Endothelial cell of umbilical vein (primary cell): Measurements from ENCODE around the gene SAMMSON. TPM values are rescaled to one million over a fixed set of nuclear protein-coding genes. Genes with fewer than 3 reads are reported as not detected.

Experiments used
- BruUV-seq: library from RNA; stranded (reverse); fragments of 400-500 nt; replicated peaks from 2 replicates; lab custom pipeline; 2021; lab: Mats Ljungman, UMichigan
- CTCF ChIA-PET: fragments of 300-600, 350-600 bp; sonication (Branson Sonifier 250); formaldehyde crosslinking; loops from one replicate; lab custom pipeline; 2021; ENCODE audit warnings: antibody characterized with exemption, inconsistent platforms; lab: Charles Lee
- POLR2A ChIA-PET: fragments of 300-600, 350-600 bp; sonication (Branson Sonifier 250); formaldehyde crosslinking; loops from one replicate; lab custom pipeline; 2021; ENCODE audit warnings: antibody characterized with exemption, inconsistent platforms; lab: Charles Lee
- DNase-seq: peaks from one replicate; pipeline ENCODE4 v3.0.0-alpha.2; 2011; ENCODE audit warnings: low read depth, low spot score
- FAIRE-seq: peaks from 2 replicates; lab custom pipeline; 2011; peaks lifted over from hg19 to GRCh38; lab: Jason Lieb, UNC
- H2AFZ ChIP-seq: 2 replicates; pipeline ENCODE4 v1.6.0; 2012; ENCODE audit warnings: low read depth, low read length, control low read depth, inconsistent platforms
- H3K27ac ChIP-seq: 2 replicates; pipeline ENCODE4 v1.5.1; 2011; ENCODE audit warnings: low read depth, mild to moderate bottlenecking, control low read depth, low read length, moderate library complexity; ENCODE audit not compliant: insufficient read depth
- H3K27me3 ChIP-seq, 2 experiments: 2 replicates each; pipeline versions ENCODE4 v1.6.0 to v1.6.1; 2011; ENCODE audit warnings: low read length in 2 of 2, mixed read lengths in 1 of 2; ENCODE audit not compliant: control insufficient read depth in 2 of 2, insufficient read depth in 2 of 2
- H3K36me3 ChIP-seq, 2 experiments: 2 replicates in 1 of 2; 3 replicates in 1 of 2; pipeline ENCODE4 v1.5.1; 2011; ENCODE audit warnings: low read length in 2 of 2, mild to moderate bottlenecking in 1 of 2, moderate library complexity in 1 of 2; ENCODE audit not compliant: control insufficient read depth in 2 of 2, insufficient read depth in 2 of 2; ENCODE audit errors: extremely low read depth in 1 of 2
- H3K4me1 ChIP-seq: 3 replicates; pipeline ENCODE4 v1.5.1; 2011; ENCODE audit warnings: mild to moderate bottlenecking, low read length; ENCODE audit not compliant: control insufficient read depth, insufficient read depth; ENCODE audit errors: extremely low read depth
- H3K4me2 ChIP-seq: 2 replicates; pipeline ENCODE4 v1.6.1; 2011; ENCODE audit warnings: low read length, control low read depth, mixed read lengths; ENCODE audit not compliant: insufficient read depth
- H3K4me3 ChIP-seq, 3 experiments: fragments of 200-600 bp in 1 of 3; sonication (generic), shearing (Covaris generic) in 1 of 3; replicated peaks in 1 of 3; 2 replicates each; pipeline ENCODE4 v1.5.1; 2011 to 2016; ENCODE audit warnings: control low read depth in 3 of 3, low read length in 3 of 3, mild to moderate bottlenecking in 2 of 3, inconsistent platforms in 1 of 3, low read depth in 1 of 3, moderate library complexity in 1 of 3; ENCODE audit not compliant: insufficient read depth in 1 of 3
- H3K79me2 ChIP-seq: 2 replicates; pipeline ENCODE4 v1.6.0; 2012; ENCODE audit warnings: low read length, inconsistent platforms; ENCODE audit not compliant: control insufficient read depth, insufficient read depth
- H3K9ac ChIP-seq: replicated peaks from 2 replicates; pipeline ENCODE3; 2011; ENCODE audit warnings: low read length, control low read depth; ENCODE audit not compliant: insufficient read depth; ENCODE audit errors: extremely low read depth
- H3K9me1 ChIP-seq: replicated peaks from 3 replicates; pipeline ENCODE4 v1.6.0; 2011; ENCODE audit warnings: mild to moderate bottlenecking, low read length; ENCODE audit not compliant: control insufficient read depth, insufficient read depth; ENCODE audit errors: extremely low read depth
- H3K9me3 ChIP-seq: replicated peaks from 2 replicates; pipeline ENCODE4 v1.5.1; 2012; ENCODE audit warnings: low read length, inconsistent platforms; ENCODE audit not compliant: control insufficient read depth, insufficient read depth
- H4K20me1 ChIP-seq: replicated peaks from 2 replicates; pipeline ENCODE3; 2011; ENCODE audit warnings: mild to moderate bottlenecking, low read length; ENCODE audit not compliant: control insufficient read depth, insufficient read depth; ENCODE audit errors: extremely low read depth
- CTCF ChIP-seq, 2 donors: IDR thresholded peaks; 1 replicate in 1 of 2; 2 replicates in 1 of 2; pipeline ENCODE4 v1.5.1; 2011; ENCODE audit warnings: low read length in 2 of 2, mild to moderate bottlenecking in 2 of 2, moderate library complexity in 2 of 2, control low read depth in 1 of 2, inconsistent platforms in 1 of 2, low read depth in 1 of 2; ENCODE audit not compliant: insufficient read depth in 1 of 2; ENCODE audit errors: extremely low read depth in 1 of 2
- EZH2 ChIP-seq: IDR thresholded peaks from 2 replicates; pipeline ENCODE4 v1.6.1; 2012; ENCODE audit warnings: borderline replicate concordance, low read depth, mild to moderate bottlenecking, moderate library complexity, low read length, inconsistent platforms; ENCODE audit not compliant: severe bottlenecking
- FOS ChIP-seq: IDR thresholded peaks from 2 replicates; pipeline ENCODE4 v1.6.1; 2011; ENCODE audit warnings: mild to moderate bottlenecking, low read length, moderate library complexity, borderline replicate concordance; ENCODE audit not compliant: insufficient read depth
- GATA2 ChIP-seq: IDR thresholded peaks from 2 replicates; pipeline ENCODE4 v1.7.0; 2011; ENCODE audit warnings: low read depth, mild to moderate bottlenecking, moderate library complexity, mixed read lengths, low read length; ENCODE audit not compliant: insufficient read length, insufficient read depth
- JUN ChIP-seq: IDR thresholded peaks from 2 replicates; pipeline ENCODE4 v1.6.1; 2011; ENCODE audit warnings: borderline replicate concordance, low read depth; ENCODE audit not compliant: insufficient read length, insufficient read depth
- MAX ChIP-seq: IDR thresholded peaks from 2 replicates; pipeline ENCODE4 v1.6.1; 2011; ENCODE audit not compliant: insufficient read depth, insufficient read length
- MYC ChIP-seq: IDR thresholded peaks from one replicate; pipeline ENCODE4 v1.6.1; 2011; ENCODE audit warnings: mild to moderate bottlenecking, low read depth, low read length
- POLR2A ChIP-seq: IDR thresholded peaks from 2 replicates; pipeline ENCODE4 v1.6.1; 2012; ENCODE audit warnings: low read depth, mild to moderate bottlenecking, control low read depth, low read length
- POLR2AphosphoS5 ChIP-seq: IDR thresholded peaks from 2 replicates; pipeline ENCODE4 v1.6.1; 2012; ENCODE audit warnings: low read depth, mild to moderate bottlenecking, control low read depth, low read length, moderate library complexity; ENCODE audit not compliant: insufficient read depth
- dilution Hi-C: fragments of 300-500 bp; cut with MboI; formaldehyde crosslinking; loops from one replicate; pipeline ENCODE4 v1.15.0; 2019; ENCODE audit warnings: low sequenced_read_pairs; ENCODE audit not compliant: extremely low pct_ligation_motif_present
- intact Hi-C: fragments of 100-400 bp; cut with micrococcal nuclease; formaldehyde crosslinking; loops from one replicate; pipeline ENCODE4 v1.10.0; 2022
- polyA plus RNA-seq, 4 experiments: library from polyadenylated mRNA; depleted of rRNA in 3 of 4; stranded (reverse) in 3 of 4; unstranded in 1 of 4; fragments of >200 nt; gene quantifications; 2 replicates each; pipeline versions ENCODE4 v1.2.1 to v1.2.3, GENCODE V29; 2011 to 2012; ENCODE audit warnings: missing spikeins in 1 of 4
- total RNA-seq: library from RNA; stranded (reverse); gene quantifications from 2 replicates; pipeline ENCODE4 v1.2.3, GENCODE V29; 2021

The SAMMSON gene
- total and polyA plus RNA-seq, 2 donors (not counting 3 experiments of a cell fraction or from before 2014, with no cell fraction given) = not detected

GRCh38 chr3:69967156-69967555 lies 32.4 kb upstream of the SAMMSON start:
- Histone ChIP-seq H3K4me2 (no peak overlapping the region), H3K4me3 (no peak overlapping the region), H2AFZ (no peak overlapping the region), H3K79me2 (no peaks in the 10 kb centered on the region), H3K36me3 (no peaks in the 10 kb centered on the region), H3K27ac (no peak overlapping the region), H3K9ac (no peak overlapping the region), H3K27me3 (no peaks in the 10 kb centered on the region), H4K20me1 (no peaks in the 10 kb centered on the region), H3K9me3 (no peaks in the 10 kb centered on the region), H3K9me1 (no peaks in the 10 kb centered on the region), H3K4me1 (no peaks in the 10 kb centered on the region)
- no peak for TF ChIP-seq MAX
- TF ChIP-seq GATA2 = no peak
- no peak for TF ChIP-seq JUN
- TF ChIP-seq POLR2AphosphoS5 = no peak
- TF ChIP-seq CTCF (IDR thresholded peaks at IDR 0.05; ENCODE audit: extremely low read depth in 1 of 2, insufficient read depth in 1 of 2, low read depth in 1 of 2, low read length in 2 of 2) = no peak
- no peak for TF ChIP-seq POLR2A
- no peak for TF ChIP-seq MYC
- no peak for TF ChIP-seq FOS
- TF ChIP-seq EZH2 = no peak
- ChIA-PET CTCF (no interaction called here), POLR2A (no interaction called here)
- FAIRE-seq (no peak), DNase-seq (no peak)
- no TSS peak for BruUV-seq
- dilution Hi-C loops (no loop called here), intact Hi-C loops (no loop called here)
